Mammary epithelial cell (primary cell): ENCODE results near the gene CDHR4.

Source experiments
- EZH2 ChIP-seq: IDR thresholded peaks from 2 replicates; pipeline ENCODE4 v1.6.1; 2012; ENCODE audit warnings: low read length, inconsistent platforms, borderline replicate concordance
- TF ChIP-seq, protein P1 (sequence below), 2 donors: IDR thresholded peaks in 1 of 2; conservative IDR thresholded peaks in 1 of 2; 2 replicates each; pipeline ENCODE4 v1.5.1; 2011 to 2012; ENCODE audit warnings: inconsistent platforms in 2 of 2, low read length in 2 of 2, mild to moderate bottlenecking in 2 of 2, control low read depth in 1 of 2, low read depth in 1 of 2; ENCODE audit not compliant: insufficient read depth in 1 of 2; ENCODE audit errors: extremely low read depth in 1 of 2

DNA sequence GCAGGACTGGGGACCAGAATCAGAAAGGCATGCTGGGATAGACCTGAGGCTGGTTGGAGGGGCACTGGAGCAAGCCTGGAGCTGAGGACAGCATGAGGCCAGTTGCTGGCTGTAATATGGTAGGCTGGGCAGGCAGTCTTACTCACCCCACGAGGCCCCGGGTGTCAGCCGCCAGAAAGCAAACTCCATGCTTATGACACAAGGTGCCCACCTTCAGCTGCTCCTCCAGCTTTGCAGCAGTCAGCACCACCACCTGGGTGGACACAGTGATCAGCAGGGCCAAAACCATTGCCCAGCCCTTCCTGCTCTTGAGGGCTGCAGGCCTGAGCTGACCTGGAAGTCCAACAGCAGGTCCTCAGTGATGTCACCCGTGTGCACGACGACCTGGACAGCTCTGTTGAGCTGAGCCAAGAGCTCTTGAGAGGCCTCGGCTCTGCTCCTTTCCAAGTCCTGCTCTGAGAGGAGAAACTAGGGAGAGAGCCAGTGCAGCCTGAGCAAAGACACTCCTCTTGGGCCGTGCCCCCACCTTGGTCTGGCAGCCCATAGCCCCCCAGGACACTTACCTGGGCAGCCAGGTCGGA lies 13.3 kb upstream of the CDHR4 start:
- TF ChIP-seq, protein P1, sequence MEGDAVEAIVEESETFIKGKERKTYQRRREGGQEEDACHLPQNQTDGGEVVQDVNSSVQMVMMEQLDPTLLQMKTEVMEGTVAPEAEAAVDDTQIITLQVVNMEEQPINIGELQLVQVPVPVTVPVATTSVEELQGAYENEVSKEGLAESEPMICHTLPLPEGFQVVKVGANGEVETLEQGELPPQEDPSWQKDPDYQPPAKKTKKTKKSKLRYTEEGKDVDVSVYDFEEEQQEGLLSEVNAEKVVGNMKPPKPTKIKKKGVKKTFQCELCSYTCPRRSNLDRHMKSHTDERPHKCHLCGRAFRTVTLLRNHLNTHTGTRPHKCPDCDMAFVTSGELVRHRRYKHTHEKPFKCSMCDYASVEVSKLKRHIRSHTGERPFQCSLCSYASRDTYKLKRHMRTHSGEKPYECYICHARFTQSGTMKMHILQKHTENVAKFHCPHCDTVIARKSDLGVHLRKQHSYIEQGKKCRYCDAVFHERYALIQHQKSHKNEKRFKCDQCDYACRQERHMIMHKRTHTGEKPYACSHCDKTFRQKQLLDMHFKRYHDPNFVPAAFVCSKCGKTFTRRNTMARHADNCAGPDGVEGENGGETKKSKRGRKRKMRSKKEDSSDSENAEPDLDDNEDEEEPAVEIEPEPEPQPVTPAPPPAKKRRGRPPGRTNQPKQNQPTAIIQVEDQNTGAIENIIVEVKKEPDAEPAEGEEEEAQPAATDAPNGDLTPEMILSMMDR (conservative IDR thresholded peaks at IDR 0.05 in 1 of 2, IDR thresholded peaks at IDR 0.05 in 1 of 2; ENCODE audit: extremely low read depth in 1 of 2, insufficient read depth in 1 of 2, low read depth in 1 of 2, low read length in 2 of 2): no peak
- no peak for TF ChIP-seq EZH2
